GM19351 (cell line): Measurements from ENCODE around the gene SDCCAG8.
"Not testable (repeated sequence)": the region's sequence is repeated elsewhere in the genome, so short reads cannot be mapped to it uniquely, and the experiment has no call there.

Experiments used
- ATAC-seq: cut with Tn5 transposase; IDR thresholded peaks from one replicate; pipeline ENCODE4 v1.9.1; 2021; ENCODE audit warnings: mild to moderate bottlenecking, moderate library complexity; ENCODE audit not compliant: unreplicated experiment

SDCCAG8 gene

DNA sequence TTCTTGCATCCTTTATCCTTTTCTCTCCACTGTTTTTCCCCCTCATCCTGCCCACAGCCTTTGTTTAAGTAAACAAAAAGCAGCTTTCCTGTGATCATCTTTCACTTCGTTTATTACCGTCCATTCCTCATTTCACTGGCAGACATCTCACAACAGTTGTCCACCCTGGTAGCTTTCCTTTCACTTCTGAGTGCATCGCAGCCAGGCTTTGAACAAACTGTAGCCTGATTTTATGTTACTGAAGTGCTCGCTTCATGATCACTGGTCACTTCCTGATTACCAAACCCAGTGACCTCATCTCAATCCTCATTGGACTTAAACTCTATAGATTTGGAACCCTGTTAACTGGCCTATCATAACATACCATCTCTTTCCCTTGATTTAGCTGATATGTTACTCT, 67.7 kb downstream of the SDCCAG8 start:
- ATAC-seq: no peak

DNA sequence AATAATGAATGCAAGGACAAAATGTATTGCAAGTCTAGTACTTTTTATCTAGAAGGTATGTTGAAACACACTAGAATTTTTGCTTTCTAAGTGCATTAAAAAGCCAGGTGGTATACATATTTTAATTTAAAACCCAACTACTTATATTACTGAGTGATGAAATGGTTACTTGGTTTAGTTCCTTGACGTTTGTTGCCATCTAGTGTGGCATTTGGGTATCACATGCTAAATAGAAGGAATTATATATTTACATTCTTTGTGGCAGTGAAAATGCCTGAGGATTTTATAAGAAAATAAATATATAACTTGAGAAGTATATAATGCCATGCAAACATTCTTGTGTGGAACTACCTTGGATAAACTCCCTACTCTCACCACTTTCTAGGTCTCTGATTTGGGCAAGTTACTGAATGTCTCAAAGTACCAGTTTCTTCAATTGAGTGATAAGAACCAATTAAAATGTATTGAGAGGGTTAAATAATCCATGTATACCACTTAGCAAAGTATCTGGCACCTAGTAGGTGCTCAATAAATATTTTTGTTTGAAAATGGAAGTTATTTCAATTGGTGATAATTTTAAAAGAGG, 69.6 kb downstream of the SDCCAG8 start:
- peak; percentile 50 for ATAC-seq

DNA sequence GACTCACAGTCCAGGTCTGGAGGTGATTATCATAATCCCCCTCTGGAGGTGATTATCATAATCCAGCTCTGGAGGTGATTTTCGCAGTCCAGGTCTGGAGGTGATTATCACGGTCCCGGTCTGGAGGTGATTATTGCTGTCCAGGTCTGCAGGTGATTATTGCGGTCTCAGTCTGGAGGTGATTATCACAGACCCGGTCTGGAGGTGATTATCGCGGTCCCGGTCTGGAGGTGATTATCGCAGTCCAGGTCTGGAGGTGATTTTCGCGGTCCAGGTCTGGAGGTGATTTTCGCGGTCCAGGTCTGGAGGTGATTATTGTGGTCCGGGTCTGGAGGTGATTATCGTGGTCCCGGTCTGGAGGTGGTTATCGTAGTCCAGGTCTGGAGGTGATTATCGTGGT, 76.6 kb downstream of the SDCCAG8 start:
- no peak for ATAC-seq

DNA sequence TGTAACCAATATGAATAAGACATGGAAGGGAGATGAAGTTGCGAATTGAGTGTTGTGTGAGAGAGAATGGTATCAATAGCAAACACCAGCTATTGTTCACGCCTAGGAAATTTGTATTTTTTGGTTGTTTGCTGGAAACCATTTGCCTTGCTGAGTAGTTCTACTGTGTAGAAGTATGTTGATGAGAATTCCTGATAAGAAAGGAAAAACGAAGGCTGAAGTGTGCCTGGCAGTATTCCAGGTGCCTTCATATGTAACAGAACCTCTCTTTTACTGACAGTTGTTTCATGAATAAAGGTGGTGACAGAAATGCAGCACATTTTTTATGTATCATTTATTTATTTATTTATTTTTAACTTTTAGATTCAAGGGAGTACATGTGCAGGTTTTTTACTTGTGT, 79.5 kb downstream of the SDCCAG8 start:
- no peak for ATAC-seq

DNA sequence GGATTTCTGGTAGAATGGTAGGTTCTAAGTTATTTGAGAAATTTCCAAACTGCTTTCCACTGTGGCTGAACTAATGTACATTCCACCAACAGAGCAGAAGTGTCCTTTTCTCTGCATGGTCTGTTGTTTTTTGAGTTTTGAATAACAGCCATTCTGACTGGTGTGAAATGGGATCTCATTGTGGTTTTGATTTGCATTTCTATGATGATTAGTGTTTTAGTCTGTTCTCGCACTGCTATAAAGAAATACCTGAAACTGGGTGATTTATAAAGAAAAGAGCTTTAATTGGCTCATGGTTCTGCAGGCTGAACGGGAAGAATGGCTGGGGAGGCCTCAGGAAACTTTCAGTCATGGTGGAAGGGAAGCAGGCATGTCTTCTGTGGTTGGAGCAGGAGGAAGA, 80.3 kb downstream of the SDCCAG8 start:
- no peak for ATAC-seq

DNA sequence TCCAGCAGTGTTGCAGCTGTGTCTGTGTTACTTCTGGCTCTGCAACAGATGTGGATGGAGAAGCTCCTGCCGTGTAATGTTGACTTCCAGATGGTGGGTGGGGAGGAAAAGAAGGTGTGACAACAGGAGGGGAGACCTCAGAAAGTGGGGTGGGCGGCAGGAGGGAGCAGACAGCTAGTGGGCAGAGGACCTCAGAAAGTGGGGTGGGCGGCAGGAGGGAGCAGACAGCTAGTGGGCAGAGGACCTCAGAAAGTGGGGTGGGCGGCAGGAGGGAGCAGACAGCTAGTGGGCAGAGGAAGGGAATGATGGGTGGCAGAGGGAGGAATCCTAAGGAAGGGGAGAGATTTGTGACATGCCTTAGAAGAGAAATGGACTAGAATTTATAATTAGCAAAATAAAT, 83.0 kb downstream of the SDCCAG8 start:
- ATAC-seq: not testable (repeated sequence)

DNA sequence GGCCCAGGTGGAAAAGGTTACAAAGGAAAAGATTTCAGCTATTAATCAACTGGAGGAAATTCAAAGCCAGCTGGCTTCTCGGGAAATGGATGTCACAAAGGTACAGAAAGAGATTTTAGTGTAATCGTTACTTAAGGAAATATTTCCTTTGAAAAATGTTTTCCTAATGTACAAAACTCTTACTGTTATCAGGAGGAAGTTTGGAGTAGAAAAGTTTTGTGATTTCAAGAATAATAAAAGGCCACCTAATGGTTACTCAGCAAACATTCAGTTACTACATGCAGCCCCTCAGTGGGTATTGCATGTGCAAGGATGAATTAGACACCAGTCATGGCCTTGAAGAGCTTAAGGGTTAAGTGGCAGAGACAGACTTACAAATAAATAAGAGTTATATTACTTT, 85.2 kb downstream of the SDCCAG8 start:
- ATAC-seq: no peak

DNA sequence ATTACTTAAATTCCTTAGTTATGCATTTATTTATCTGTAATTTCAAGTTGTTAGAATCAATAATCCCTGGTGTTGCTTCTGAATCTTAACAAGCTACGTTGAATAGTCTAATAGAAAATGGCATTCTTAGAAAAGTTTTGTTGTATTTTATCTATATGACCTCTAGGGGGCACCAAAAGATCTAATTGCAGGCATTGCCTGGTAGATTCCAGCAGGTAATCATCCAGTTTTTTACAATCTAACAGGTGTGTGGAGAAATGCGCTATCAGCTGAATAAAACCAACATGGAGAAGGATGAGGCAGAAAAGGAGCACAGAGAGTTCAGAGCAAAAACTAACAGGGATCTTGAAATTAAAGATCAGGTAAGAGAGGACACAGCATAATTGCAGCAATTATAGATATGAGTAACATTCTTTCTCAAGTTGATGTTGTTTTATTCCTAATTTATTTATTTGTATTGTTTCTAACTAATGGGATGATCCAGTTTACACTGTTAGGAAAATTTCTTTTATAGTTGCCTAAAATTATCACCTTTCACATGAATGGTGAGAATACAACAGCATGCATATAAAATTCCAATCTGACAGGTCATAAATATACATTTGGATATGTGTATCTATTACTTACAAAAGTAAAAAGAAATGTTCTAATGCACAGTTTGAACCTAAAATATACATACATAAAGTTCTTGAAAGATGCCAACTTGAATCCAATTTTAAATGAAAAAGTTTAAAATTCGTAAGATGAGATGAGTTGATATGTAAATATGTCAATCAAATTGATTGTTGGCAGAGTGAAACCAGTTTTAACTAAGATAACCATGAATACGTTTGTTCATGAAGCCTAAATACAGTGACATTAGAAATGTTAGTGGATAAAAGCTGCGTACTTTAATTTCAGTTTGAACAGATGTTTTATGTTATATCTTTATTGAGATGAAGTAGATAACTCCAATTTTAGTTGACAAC, 88.4 kb downstream of the SDCCAG8 start:
- ATAC-seq: peak; percentile 81

DNA sequence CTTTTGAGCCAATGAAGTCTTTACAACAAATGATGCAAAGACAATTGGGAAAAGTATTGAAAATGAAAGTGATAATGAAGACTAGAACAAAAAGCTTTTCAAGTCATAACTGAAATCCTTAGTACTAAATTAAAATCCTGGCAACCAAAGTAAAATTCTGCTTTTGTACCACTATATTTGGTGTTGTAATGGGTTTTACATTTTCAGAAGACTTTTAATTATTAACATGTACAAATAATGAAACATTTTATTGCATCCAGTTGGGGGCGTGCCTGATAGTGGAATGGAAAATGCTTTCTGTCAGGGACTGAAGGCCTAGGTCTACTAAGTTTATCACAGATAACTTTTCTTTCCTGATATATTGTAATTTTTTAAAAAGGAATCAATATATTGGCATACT, 89.4 kb downstream of the SDCCAG8 start:
- ATAC-seq: no peak

DNA sequence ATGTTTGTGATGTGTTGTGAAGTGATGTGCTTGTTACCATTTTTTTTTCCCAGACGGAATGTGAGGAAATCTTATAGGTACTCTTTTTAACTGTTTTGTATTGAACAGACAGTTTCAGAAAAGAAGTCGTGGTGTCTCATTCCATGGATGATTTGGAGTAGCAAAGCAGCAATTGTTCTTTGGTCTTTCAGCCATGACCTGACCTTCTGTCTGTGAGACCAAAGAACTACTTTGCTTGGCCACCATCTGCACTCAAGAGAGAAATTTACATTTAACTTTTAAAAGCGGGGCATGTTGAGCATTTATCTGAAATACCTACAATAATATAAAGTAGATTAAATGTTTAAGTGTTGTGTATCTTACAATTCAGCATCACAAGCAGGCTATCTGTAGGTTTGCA, 90.2 kb downstream of the SDCCAG8 start:
- ATAC-seq: no peak

DNA sequence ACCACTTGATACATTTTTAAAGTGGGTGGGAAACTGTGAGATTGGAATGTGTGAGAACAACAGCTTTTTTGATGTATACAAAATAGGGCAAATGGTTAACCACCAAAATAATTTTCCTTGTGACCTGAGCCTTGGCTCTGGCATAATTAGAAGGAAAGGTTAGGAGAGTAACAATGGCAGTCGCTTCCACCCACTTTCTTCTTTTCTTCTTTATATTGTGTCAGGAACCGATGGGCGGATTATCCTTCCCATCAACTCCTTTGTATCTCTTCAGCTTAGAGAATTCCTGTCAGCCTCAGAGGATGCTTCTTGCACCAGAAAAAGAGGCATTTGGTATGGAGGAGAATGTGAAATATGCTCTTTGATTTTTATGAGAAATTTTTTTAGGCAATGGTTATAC, 90.6 kb downstream of the SDCCAG8 start:
- ATAC-seq: no peak

DNA sequence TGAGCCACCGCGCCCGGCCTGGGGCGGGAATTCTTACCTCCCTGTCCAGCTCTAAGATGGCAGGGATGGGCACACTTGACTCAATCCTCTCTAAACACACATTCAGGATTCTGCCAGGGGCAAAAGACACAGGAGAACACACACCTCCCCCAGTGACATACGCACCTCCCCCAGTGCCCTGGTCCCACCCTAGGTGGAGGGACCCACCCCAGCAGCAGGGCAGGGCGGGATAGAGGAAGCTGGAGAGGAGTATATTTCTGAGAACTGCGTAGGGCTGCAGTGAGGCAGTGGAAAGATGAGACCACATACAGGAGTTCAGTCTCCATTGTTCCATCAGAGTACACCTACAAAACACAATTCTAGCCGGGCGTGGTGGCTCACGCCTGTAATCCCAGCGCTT, 92.5 kb downstream of the SDCCAG8 start:
- no peak for ATAC-seq

DNA sequence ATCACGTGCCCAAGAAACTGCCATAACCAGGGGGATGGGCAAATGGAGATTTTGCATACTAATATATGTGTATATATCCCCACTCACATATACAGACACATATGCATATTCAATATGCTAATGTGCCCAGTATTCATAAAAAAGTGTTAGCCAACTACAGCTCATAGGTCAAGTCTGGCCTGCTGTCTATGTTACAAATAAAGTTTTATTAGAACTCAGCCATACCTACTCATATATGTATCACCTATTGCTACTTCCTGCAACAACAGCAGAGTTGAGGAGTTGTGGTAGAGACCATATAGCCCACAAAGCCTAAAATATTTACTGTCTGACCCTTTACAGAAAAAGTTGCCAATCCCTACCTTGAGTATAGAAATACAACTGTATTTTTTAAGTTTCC, 93.3 kb downstream of the SDCCAG8 start:
- ATAC-seq: no peak

DNA sequence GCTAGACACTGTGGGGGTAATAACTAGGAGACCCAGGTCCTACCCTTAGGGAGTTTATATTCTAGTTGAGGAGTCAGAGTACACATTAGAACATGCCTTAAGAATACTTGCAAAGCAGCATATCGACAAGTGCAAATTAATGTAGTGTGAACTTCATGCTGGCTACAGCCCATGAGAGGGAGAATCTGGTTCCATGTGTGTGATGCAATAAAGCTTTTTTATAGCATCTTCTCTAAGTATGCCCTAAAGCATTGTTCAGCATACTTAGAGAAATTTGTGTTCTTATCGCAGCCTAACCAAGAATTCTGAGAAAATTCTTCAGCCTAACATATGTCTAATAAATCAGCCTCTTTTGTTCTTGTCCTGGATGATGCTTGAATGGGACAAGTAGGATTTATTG, 95.5 kb downstream of the SDCCAG8 start:
- ATAC-seq: no peak

DNA sequence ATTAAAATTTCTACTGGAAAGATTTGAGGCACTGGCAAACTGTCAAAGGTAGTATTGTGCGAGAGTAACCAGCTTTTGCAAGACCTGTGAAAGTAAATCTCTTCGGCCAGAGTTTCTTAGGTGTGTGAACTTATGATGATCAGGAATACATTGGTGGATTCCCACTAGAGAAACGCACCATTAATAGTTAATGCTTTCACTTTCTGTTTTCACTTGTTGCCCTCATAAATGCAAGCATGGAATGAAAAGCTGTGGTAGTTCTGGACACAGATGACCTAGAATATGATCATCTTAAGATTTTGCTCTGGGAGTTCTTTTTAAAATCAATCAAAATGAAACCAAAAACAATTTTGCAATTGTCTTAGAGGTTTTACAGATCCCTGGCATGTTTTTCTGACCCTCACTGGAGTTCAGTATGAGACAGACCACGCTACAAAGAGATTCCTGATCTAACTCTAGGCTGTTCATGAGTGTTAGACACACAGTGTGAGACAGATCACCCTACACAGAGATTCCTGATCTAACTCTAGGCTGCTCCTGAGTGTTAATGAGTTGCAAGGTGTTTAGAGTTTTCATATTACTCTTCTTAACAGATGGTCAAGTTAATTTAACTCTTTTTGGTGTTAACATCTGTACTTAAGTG, 98.8 kb downstream of the SDCCAG8 start:
- peak; percentile 73 for ATAC-seq

DNA sequence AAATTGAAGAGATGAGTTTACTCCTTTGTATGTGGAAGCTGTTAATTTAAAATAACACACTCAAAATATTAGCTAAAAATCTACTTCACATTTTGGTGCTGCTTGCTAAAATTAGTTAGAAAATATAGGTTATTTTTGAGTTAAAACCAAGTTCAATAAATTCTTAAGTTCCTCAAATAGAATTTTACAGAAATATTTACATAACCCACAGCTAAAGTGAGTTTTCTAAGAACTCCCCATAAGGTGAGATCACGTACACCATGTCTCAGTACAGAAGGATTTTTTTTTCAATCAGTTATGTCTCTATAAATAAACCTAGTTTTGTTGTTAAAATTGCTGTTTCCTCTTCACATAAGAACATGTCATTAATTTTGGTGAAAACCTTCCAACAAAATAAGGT, 108.0 kb downstream of the SDCCAG8 start:
- ATAC-seq: peak; percentile 81

DNA sequence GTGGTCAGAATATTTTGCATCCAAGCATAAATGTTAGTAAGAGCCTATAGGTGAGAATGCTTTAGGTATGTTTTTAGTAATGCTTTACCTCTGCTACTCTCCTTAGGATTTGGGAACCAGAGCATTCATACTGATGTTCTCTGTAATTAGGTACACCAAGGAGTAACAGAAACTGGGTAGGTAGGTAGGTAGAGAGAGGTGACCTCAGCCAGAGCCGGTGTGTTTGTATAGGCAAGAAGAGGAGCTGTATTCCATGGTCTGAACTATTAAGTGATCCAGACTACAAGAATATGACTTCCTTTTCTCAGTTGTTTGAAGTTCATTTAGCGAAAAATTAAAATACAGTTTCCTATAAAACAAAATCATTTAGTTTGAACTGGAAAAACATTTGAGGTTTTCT, 108.5 kb downstream of the SDCCAG8 start:
- ATAC-seq: peak; percentile 34

DNA sequence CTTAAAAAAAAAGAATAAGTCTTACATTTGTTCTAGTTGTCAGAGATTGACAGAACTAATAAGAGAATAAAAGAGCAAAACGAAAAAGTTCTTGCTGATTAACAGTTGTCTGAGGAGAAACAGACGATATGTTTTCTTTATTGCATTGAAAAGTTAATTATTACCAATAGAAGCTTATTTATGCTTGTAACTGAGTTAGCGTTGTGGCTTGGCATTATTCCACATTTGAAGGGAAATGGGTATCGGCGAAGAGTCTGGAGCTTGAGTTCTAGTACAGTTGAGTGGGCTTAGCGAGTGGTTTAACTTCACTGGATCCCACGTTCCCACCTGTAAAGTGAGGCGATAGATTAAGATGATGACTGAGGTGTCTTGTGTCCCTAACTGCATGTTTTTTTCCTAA, 109.0 kb downstream of the SDCCAG8 start:
- no peak for ATAC-seq

DNA sequence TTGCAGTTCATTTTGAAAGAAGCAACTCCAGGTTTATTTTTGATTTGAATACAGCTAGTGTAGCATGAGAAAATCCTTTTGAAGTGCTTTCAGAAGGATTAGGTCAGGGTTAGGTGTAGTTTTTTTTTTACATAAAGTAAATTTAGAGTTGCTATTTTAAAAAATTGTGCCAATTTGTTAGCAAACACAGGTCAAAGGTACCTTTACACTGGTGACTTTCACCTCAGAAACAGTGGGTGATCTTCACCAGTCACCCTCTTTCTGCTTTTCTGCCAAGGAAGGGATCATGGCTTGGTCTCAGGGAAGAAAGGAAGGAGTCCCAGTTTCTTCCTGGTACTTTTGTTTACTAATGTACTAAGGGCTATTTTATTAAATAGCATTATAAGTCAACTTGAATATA, 111.5 kb downstream of the SDCCAG8 start:
- no peak for ATAC-seq

DNA sequence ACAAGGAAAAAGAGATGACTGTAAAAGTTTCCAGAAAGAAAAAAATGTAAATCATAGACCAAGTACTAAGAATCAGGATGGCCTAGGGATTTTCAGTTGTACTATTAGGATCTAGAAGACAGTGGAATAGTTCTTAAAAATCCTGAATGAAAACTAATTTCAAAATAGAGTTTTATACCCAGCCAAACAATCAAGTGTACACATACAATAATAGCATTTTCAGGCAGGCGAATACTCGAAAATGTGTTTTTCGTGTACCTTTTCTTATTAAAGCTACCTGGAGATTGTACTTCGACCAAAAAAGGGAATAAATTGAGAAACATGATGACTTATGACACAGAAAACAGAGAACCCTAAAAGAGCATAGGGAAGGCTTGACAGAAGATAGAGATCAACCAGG, 118.6 kb downstream of the SDCCAG8 start:
- no peak for ATAC-seq

DNA sequence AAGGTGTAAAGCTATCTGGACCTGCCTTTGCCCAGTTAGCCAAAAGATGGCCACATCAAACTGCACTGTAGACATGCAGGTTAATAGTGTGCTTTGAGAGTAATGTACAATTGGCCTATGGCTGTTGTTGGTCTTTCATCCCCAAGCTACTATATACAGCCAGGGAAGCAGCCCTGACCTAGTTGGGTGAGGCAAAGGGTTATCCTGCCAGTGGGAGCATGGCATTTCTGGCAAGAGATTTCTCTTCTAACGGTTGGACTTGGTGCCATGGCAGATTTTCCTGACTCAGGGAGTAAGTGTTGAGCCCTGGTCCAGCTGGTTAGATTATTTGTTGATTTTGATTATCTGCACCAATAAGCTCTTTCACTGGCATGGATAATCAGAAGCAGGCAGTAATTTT, 119.8 kb downstream of the SDCCAG8 start:
- ATAC-seq: no peak

DNA sequence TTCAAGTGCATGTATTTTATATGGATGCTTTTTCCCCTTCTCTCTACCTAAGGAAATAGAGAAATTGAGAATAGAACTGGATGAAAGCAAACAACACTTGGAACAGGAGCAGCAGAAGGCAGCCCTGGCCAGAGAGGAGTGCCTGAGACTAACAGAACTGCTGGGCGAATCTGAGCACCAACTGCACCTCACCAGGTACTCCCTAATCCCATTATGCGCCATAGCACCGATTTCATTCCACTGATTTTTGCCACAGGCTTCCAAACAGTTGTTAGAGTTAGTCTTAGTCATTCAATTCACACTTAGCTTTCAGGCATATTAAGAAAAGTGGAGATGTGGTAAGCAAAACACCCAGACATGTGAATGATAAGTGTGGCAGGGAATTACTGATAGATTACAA, 122.8 kb downstream of the SDCCAG8 start:
- ATAC-seq: no peak
